ENCODE measurements around the gene CPA2.
"Not testable (repeated sequence)": the region's sequence is repeated elsewhere in the genome, so short reads cannot be mapped to it uniquely, and the experiment has no call there.

Gene CPA2

GRCh38 chr7:130266258-130266960, at the start of gene CPA2:
Gene CPA2 (plus strand): TSS chr7:130266863. CDS start chr7:130266882, 19 bp downstream.
- no peak for ATAC-seq

- ATAC-seq, result no peak
These were observed 47.6 kb upstream of the CPA2 start for GRCh38 chr7:130218806-130219620.

- no peak for ATAC-seq
These were observed 46.8 kb upstream of the CPA2 start for GRCh38 chr7:130219871-130220270.

- ATAC-seq, result no peak
These were observed 44.9 kb upstream of the CPA2 start for GRCh38 chr7:130221746-130222145.

GRCh38 chr7:130223646-130224045, 43.0 kb upstream of the CPA2 start:
- no peak for ATAC-seq

- peak in 1 of 2 donors; percentile 36 for ATAC-seq
These were observed 42.5 kb upstream of the CPA2 start for GRCh38 chr7:130224210-130224609.

GRCh38 chr7:130224923-130225322, 41.7 kb upstream of the CPA2 start:
- not testable (repeated sequence) for ATAC-seq

GRCh38 chr7:130226333-130226732, 40.3 kb upstream of the CPA2 start:
- ATAC-seq, result no peak

- ATAC-seq, result no peak
These were observed 38.6 kb upstream of the CPA2 start for GRCh38 chr7:130227883-130228575.

GRCh38 chr7:130228840-130229502, 37.7 kb upstream of the CPA2 start:
- no peak for ATAC-seq

- not testable (repeated sequence) for ATAC-seq
These were observed 36.7 kb upstream of the CPA2 start for GRCh38 chr7:130229981-130230380.

- no peak for ATAC-seq
These were observed 34.9 kb upstream of the CPA2 start for GRCh38 chr7:130231792-130232191.

- no peak for ATAC-seq
These were observed 34.5 kb upstream of the CPA2 start for GRCh38 chr7:130232209-130232608.

- no peak for ATAC-seq
These were observed 32.6 kb upstream of the CPA2 start for GRCh38 chr7:130234078-130234477.

- ATAC-seq, result not testable (repeated sequence)
These were observed 30.3 kb upstream of the CPA2 start for GRCh38 chr7:130236361-130236760.

GRCh38 chr7:130240240-130240639, 26.4 kb upstream of the CPA2 start:
- ATAC-seq, result no peak

GRCh38 chr7:130242198-130243014, 24.3 kb upstream of the CPA2 start:
- ATAC-seq, result peak; percentile 69 to 76

- ATAC-seq, result not testable (repeated sequence)
These were observed 23.2 kb upstream of the CPA2 start for GRCh38 chr7:130243486-130243885.

- ATAC-seq, result not testable (repeated sequence)
These were observed 20.2 kb upstream of the CPA2 start for GRCh38 chr7:130246491-130246890.

- ATAC-seq, result not testable (repeated sequence)
These were observed 17.8 kb upstream of the CPA2 start for GRCh38 chr7:130248842-130249241.

GRCh38 chr7:130249626-130250025, 17.0 kb upstream of the CPA2 start:
- ATAC-seq, result not testable (repeated sequence)

GRCh38 chr7:130254555-130254954, 12.1 kb upstream of the CPA2 start:
- no peak for ATAC-seq
